H9 (cell line): ENCODE results near the gene COL17A1. TPM values are rescaled to one million over a fixed set of nuclear protein-coding genes. Genes with fewer than 3 reads are reported as not detected.
A peak's percentile ranks its signal among the peaks of the same experiment; 100 is the strongest.

Source experiments
- DNase-seq: peaks from one replicate; pipeline ENCODE4 v3.0.0-alpha.2; 2017
- H2AFZ ChIP-seq: one replicate; pipeline ENCODE4 v1.6.1; 2013; ENCODE audit warnings: mild to moderate bottlenecking, low read length, control low read depth, moderate library complexity
- H2AK5ac ChIP-seq: 2 replicates; pipeline ENCODE4 v1.6.1; 2013; ENCODE audit warnings: low read length, control low read depth, mixed read lengths; ENCODE audit not compliant: insufficient read length
- H2BK120ac ChIP-seq: one replicate; pipeline ENCODE4 v1.6.1; 2013; ENCODE audit warnings: low read depth, mild to moderate bottlenecking, low read length, control low read depth, inconsistent platforms; ENCODE audit not compliant: poor library complexity, severe bottlenecking
- H2BK12ac ChIP-seq: 2 replicates; pipeline ENCODE4 v1.6.1; 2013; ENCODE audit warnings: low read length, control low read depth, mixed read lengths, low read depth; ENCODE audit not compliant: insufficient read length
- H2BK15ac ChIP-seq: 2 replicates; pipeline ENCODE4 v1.6.1; 2013; ENCODE audit warnings: low read depth, low read length, control low read depth
- H2BK20ac ChIP-seq: one replicate; pipeline ENCODE4 v1.6.1; 2013; ENCODE audit warnings: low read depth, mild to moderate bottlenecking, low read length, control low read depth, inconsistent platforms; ENCODE audit not compliant: poor library complexity, severe bottlenecking
- H2BK5ac ChIP-seq: 2 replicates; pipeline ENCODE4 v1.6.1; 2013; ENCODE audit warnings: low read length, control low read depth, mixed read lengths; ENCODE audit not compliant: insufficient read length
- H3K14ac ChIP-seq: 2 replicates; pipeline ENCODE4 v1.6.1; 2013; ENCODE audit warnings: low read length, control low read depth; ENCODE audit not compliant: insufficient read depth
- H3K18ac ChIP-seq: 2 replicates; pipeline ENCODE4 v1.6.1; 2013; ENCODE audit warnings: low read depth, mild to moderate bottlenecking, mixed read lengths, low read length, control low read depth; ENCODE audit not compliant: insufficient read length
- H3K23ac ChIP-seq: 2 replicates; pipeline ENCODE4 v1.6.1; 2013; ENCODE audit warnings: low read length, control low read depth, mixed read lengths, low read depth; ENCODE audit not compliant: insufficient read length
- H3K23me2 ChIP-seq: 2 replicates; pipeline ENCODE4 v1.6.1; 2013; ENCODE audit warnings: low read depth, mild to moderate bottlenecking, mixed read lengths, low read length, control low read depth; ENCODE audit not compliant: insufficient read length, poor library complexity, severe bottlenecking
- H3K27ac ChIP-seq: 2 replicates; pipeline ENCODE4 v1.5.1; 2013; ENCODE audit warnings: low read length, control low read depth, mixed read lengths, low read depth; ENCODE audit not compliant: insufficient read length
- H3K27me3 ChIP-seq: 2 replicates; pipeline ENCODE4 v1.6.1; 2013; ENCODE audit warnings: low read length, control low read depth, inconsistent platforms; ENCODE audit not compliant: insufficient read depth
- H3K4ac ChIP-seq: 2 replicates; pipeline ENCODE4 v1.6.1; 2013; ENCODE audit warnings: low read depth, mild to moderate bottlenecking, control low read depth, inconsistent platforms, low read length, moderate library complexity
- H3K4me1 ChIP-seq: 2 replicates; pipeline ENCODE4 v1.6.1; 2013; ENCODE audit warnings: low read length, control low read depth, inconsistent platforms; ENCODE audit not compliant: insufficient read depth
- H3K4me2 ChIP-seq: 2 replicates; pipeline ENCODE4 v1.6.1; 2013; ENCODE audit warnings: low read length, control low read depth, mixed read lengths; ENCODE audit not compliant: insufficient read length, insufficient read depth
- H3K56ac ChIP-seq: 2 replicates; pipeline ENCODE4 v1.6.1; 2013; ENCODE audit warnings: low read depth, mild to moderate bottlenecking, mixed read lengths, low read length, control low read depth; ENCODE audit not compliant: insufficient read length
- H3K79me1 ChIP-seq: 2 replicates; pipeline ENCODE4 v1.6.1; 2013; ENCODE audit warnings: low read depth, mild to moderate bottlenecking, moderate library complexity, low read length, control low read depth, inconsistent platforms; ENCODE audit not compliant: insufficient read depth, poor library complexity, severe bottlenecking
- H3K79me2 ChIP-seq: 2 replicates; pipeline ENCODE4 v1.6.1; 2013; ENCODE audit warnings: low read length, control low read depth, inconsistent platforms; ENCODE audit not compliant: insufficient read depth
- H3K9ac ChIP-seq: 2 replicates; pipeline ENCODE4 v1.6.1; 2013; ENCODE audit warnings: low read length, control low read depth, mixed read lengths; ENCODE audit not compliant: insufficient read length; ENCODE audit errors: extremely low read depth
- H3K9me3 ChIP-seq: one replicate; pipeline ENCODE4 v1.6.1; 2013; ENCODE audit warnings: low read depth, low read length, inconsistent platforms; ENCODE audit not compliant: control insufficient read depth
- H3T11ph ChIP-seq: one replicate; pipeline ENCODE4 v1.6.1; 2013; ENCODE audit warnings: mild to moderate bottlenecking, low read length, control low read depth, inconsistent platforms
- H4K20me1 ChIP-seq: one replicate; pipeline ENCODE4 v1.6.1; 2013; ENCODE audit not compliant: control insufficient read depth, insufficient read length, insufficient read depth
- H4K5ac ChIP-seq: 2 replicates; pipeline ENCODE4 v1.6.1; 2013; ENCODE audit warnings: low read depth, mild to moderate bottlenecking, mixed read lengths, low read length, control low read depth; ENCODE audit not compliant: insufficient read length
- H4K8ac ChIP-seq: replicated peaks from 2 replicates; pipeline ENCODE4 v1.6.1; 2013; ENCODE audit warnings: low read length, control low read depth, mixed read lengths, low read depth; ENCODE audit not compliant: insufficient read length
- H4K91ac ChIP-seq: 2 replicates; pipeline ENCODE4 v1.6.1; 2013; ENCODE audit warnings: low read depth, mild to moderate bottlenecking, moderate library complexity, mixed read lengths, low read length, control low read depth; ENCODE audit not compliant: insufficient read length
- H3K27ac Mint-ChIP-seq, 3 experiments: 2 replicates in 2 of 3; 3 replicates in 1 of 3; pipeline ENCODE4 v1.8.0; 2020 to 2021; ENCODE audit warnings: mixed read lengths in 3 of 3, mild to moderate bottlenecking in 1 of 3, moderate library complexity in 1 of 3
- H3K27me3 Mint-ChIP-seq: 2 replicates; pipeline ENCODE4 v1.8.0; 2021; ENCODE audit warnings: low read depth, mild to moderate bottlenecking, moderate library complexity, mixed read lengths
- H3K36me3 Mint-ChIP-seq, 3 experiments: 2 replicates in 2 of 3; 3 replicates in 1 of 3; pipeline ENCODE4 v1.8.0; 2020 to 2021; ENCODE audit warnings: low read depth in 3 of 3, mixed read lengths in 3 of 3; ENCODE audit not compliant: insufficient read depth in 1 of 3
- H3K4me1 Mint-ChIP-seq, 2 experiments: 2 replicates each; pipeline ENCODE4 v1.8.0; 2020; ENCODE audit warnings: mixed read lengths in 2 of 2
- H3K4me3 Mint-ChIP-seq, 2 experiments: 2 replicates in 1 of 2; 3 replicates in 1 of 2; pipeline ENCODE4 v1.8.0; 2020 to 2021; ENCODE audit warnings: mild to moderate bottlenecking in 2 of 2, mixed read lengths in 2 of 2, moderate library complexity in 1 of 2
- H3K9me3 Mint-ChIP-seq, 2 experiments: 2 replicates in 1 of 2; 3 replicates in 1 of 2; pipeline ENCODE4 v1.8.0; 2020; ENCODE audit warnings: mild to moderate bottlenecking in 2 of 2, mixed read lengths in 2 of 2, moderate library complexity in 1 of 2
- WGBS: extraction: QIAGEN DNeasy Blood & Tissue Kit; methylation state at CpG from one replicate; pipeline ENCODE4 v1.1.7; 2013; ENCODE audit warnings: missing lambda C conversion rate, low lambda C conversion rate, mixed read lengths; ENCODE audit not compliant: insufficient read length; ENCODE audit errors: extremely low coverage; 5-methylcytosine and 5-hydroxymethylcytosine counted together
- total RNA-seq: library from RNA; stranded (reverse); gene quantifications from 2 replicates; pipeline ENCODE4 v1.2.1, GENCODE V29; 2021
- TF ChIP-seq, protein P1 (sequence below): fragments of 200-600 bp; sonication (generic); conservative IDR thresholded peaks from 3 replicates; pipeline ENCODE4 v1.8.0; 2021; ENCODE audit warnings: antibody characterized with exemption, mild to moderate bottlenecking

The COL17A1 gene
- total RNA-seq, 1 experiment from 2014 or later, result 1.9 TPM

DNA sequence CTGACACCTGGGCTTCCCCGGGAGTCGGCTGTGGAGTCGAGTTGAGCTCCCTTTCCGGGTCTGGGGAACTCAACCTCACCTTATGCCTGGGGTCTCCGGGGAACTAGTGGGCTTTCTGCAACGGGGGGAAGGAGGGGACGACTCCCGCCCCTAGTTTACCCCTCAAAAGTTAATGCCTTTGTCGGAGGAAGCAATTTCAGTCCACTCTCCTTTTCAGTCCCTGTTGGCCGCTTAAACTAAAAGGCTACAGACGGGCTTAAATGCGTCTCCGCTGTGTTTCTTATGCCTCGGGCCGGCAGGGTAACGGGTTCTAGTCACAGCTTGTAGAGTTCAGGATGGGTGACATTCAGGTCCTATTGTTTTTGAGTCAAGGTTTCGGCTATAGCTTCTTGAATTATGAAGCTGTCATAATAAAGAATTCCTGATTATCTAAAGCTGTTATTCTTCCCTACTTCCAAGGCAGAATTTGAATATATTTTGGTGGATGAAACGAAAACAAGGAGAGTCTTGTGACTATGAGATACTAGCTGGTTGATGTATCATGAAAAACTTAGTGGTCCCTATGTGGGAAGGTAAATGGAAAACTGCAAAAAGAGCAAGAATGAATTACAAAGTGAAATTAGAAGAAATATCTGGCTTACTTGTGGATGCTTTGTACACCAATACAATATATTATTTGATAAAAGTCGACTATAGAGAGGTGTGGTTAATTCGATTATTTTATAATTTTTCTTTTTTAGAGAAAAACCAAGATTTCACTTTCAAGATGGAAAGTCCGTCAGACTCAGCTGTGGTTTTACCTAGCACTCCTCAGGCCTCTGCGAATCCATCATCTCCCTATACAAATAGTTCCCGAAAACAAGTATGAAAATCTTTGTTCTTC is 36.8 kb upstream of the COL17A1 start:
- Histone ChIP-seq H2BK12ac (no peak overlapping the region), H2AFZ (no peak overlapping the region)
- no peak for DNase-seq

More for the DNA sequence above, 36.8 kb upstream of the COL17A1 start:
- Histone ChIP-seq H3K4me2 (peak overlapping the region; percentile 80), H3T11ph (no peak overlapping the region), H3K23me2 (peaks cover 10% of the 10 kb centered on the region), H2BK120ac (no peak overlapping the region), H4K8ac (no peak overlapping the region), H3K4ac (no peak overlapping the region; the same call in 1 of the 2 replicates), H4K20me1 (no peaks in the 10 kb centered on the region), H3K9ac (peak overlapping the region; percentile 95), H3K9me3 (no peaks in the 10 kb centered on the region), H3K27ac (peak overlapping the region; percentile 57), H2BK15ac (no peak overlapping the region), H4K5ac (peak overlapping the region; percentile 19), H3K79me1 (no peaks in the 10 kb centered on the region), H3K79me2 (no peaks in the 10 kb centered on the region), H3K56ac (peak overlapping the region; percentile 13), H3K27me3 (no peaks in the 10 kb centered on the region), H3K14ac (peak overlapping the region; percentile 95), H3K4me1 (no peaks in the 10 kb centered on the region), H3K18ac (peak overlapping the region; percentile 94), H3K23ac (no peak overlapping the region), H4K91ac (no peak overlapping the region), H2BK20ac (no peak overlapping the region), H2BK5ac (peak overlapping the region; percentile 11), H2AK5ac (no peak overlapping the region)
- Mint-ChIP-seq H3K9me3 (no peaks in the 10 kb centered on the region), H3K4me1 (peaks cover 37% of the 10 kb centered on the region in 2 experiments), H3K36me3 (peaks cover 0 to 32% (median 3%) of the 10 kb centered on the region in 3 experiments; a peak in 5 of 7 replicates), H3K27ac (peak overlapping the region; percentile 96 to 97 (median 97)), H3K27me3 (no peaks in the 10 kb centered on the region), H3K4me3 (peak overlapping the region; percentile 85 to 90)
- WGBS, result no CpG with 5 or more reads among the region's 23 CpGs
- TF ChIP-seq, protein P1, sequence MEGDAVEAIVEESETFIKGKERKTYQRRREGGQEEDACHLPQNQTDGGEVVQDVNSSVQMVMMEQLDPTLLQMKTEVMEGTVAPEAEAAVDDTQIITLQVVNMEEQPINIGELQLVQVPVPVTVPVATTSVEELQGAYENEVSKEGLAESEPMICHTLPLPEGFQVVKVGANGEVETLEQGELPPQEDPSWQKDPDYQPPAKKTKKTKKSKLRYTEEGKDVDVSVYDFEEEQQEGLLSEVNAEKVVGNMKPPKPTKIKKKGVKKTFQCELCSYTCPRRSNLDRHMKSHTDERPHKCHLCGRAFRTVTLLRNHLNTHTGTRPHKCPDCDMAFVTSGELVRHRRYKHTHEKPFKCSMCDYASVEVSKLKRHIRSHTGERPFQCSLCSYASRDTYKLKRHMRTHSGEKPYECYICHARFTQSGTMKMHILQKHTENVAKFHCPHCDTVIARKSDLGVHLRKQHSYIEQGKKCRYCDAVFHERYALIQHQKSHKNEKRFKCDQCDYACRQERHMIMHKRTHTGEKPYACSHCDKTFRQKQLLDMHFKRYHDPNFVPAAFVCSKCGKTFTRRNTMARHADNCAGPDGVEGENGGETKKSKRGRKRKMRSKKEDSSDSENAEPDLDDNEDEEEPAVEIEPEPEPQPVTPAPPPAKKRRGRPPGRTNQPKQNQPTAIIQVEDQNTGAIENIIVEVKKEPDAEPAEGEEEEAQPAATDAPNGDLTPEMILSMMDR, result no peak
